Right lobe of liver (tissue), 6 donors: Measurements from ENCODE around the gene SLC5A3. TPM values are rescaled to one million over a fixed set of nuclear protein-coding genes. Genes with fewer than 3 reads are reported as not detected.

ENCODE experiments used
- ATAC-seq, 4 donors: fragments of 200-7000 bp; cut with Tn5 transposase; one replicate each; pipeline ENCODE4 v1.9.1; 2020; ENCODE audit warnings: mild to moderate bottlenecking in 4 of 4, moderate library complexity in 4 of 4
- DNase-seq, 3 donors: peaks; one replicate each; pipeline ENCODE4 v3.0.0-alpha.2; 2020
- H3K27ac ChIP-seq, 3 donors: fragments of 200-600 bp; one replicate each; pipeline ENCODE4 v1.8.0; 2022
- H3K27me3 ChIP-seq, 2 donors: fragments of 200-600 bp; one replicate each; pipeline ENCODE4 v1.8.0; 2022
- H3K36me3 ChIP-seq, 4 donors: fragments of 200-600 bp; sonication (generic) in 1 of 4; one replicate each; pipeline versions ENCODE4 v1.5.1 to v1.8.0; 2017 to 2022; ENCODE audit warnings: control low read depth in 1 of 4
- H3K4me1 ChIP-seq, 4 donors: fragments of 200-600 bp; sonication (generic) in 1 of 4; one replicate each; pipeline versions ENCODE4 v1.5.1 to v1.8.0; 2017 to 2022; ENCODE audit warnings: control low read depth in 1 of 4
- H3K4me3 ChIP-seq, 3 donors: fragments of 200-600 bp; one replicate each; pipeline ENCODE4 v1.8.0; 2022
- H3K9me3 ChIP-seq, 4 donors: fragments of 200-600 bp; sonication (generic) in 1 of 4; one replicate each; pipeline versions ENCODE4 v1.5.1 to v1.8.0; 2017 to 2022; ENCODE audit warnings: control low read depth in 1 of 4
- CTCF ChIP-seq, 4 donors: fragments of 200-600 bp in 3 of 4; fragments of 450-650 bp in 1 of 4; IDR thresholded peaks; one replicate each; pipeline versions ENCODE4 v1.5.1 to v1.8.0; 2016 to 2022; ENCODE audit warnings: antibody characterized with exemption in 4 of 4, mild to moderate bottlenecking in 2 of 4
- POLR2A ChIP-seq: fragments of 450-650 bp; IDR thresholded peaks from one replicate; pipeline ENCODE4 v1.6.1; 2017; ENCODE audit warnings: antibody characterized with exemption, mild to moderate bottlenecking
- WGBS: methylation state at CpG from one replicate; pipeline ENCODE4 v1.1.6; 2018; ENCODE audit warnings: low coverage, low lambda C conversion rate; ENCODE audit not compliant: insufficient coverage; ENCODE audit errors: missing lambda C conversion rate; 5-methylcytosine and 5-hydroxymethylcytosine counted together
- intact Hi-C, 2 donors: fragments of 100-400 bp; cut with DNase I; formaldehyde crosslinking; loops; one replicate each; pipeline versions ENCODE4 v1.11.2 to v1.14.1; 2022
- total RNA-seq, 6 experiments: library from RNA; depleted of rRNA in 2 of 6; stranded (reverse); fragments of >200 nt in 2 of 6; fragmentation: NEBNext Ultra II Directional in 3 of 6; extraction: Animal tissue kit (Norgen Biotek cat#: 25700) in 3 of 6; gene quantifications; one replicate each; pipeline versions ENCODE4 v1.1.0 to v1.2.4, GENCODE V29; 2016 to 2023
- donor health status: DM: no; HTN: yes; CAD: no.
- donor health status: DM: no; HTN: no; CAD: no.
- donor health status: DM: no; HTN: no; CAD: no.
- donor health status: DM: no; HTN: yes; CAD: no.
- donor health status: DM: no; HTN: yes; CAD: no.

SLC5A3 gene
- total RNA-seq, 6 experiments from 2014 or later, result 8.0 to 12.7 (median 10.1) TPM

DNA sequence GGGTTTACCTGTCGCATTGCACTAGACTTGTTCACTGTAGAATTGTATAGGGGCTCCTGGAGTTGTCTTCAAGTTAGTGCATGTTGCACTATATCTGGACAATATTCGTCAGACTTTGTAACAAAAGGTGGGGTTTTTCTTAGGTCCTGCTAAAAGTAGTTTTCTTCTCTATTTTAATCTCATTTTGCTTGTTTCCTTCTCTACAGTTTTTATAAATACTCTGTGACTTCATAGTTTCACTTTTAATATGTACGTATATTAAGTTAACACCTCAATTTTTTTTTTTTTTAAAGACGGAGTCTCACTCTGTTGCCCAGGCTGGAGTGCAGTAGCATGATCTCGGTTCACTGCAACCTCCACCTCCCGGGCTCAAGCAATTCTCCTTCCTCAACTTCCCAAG, 26.5 kb upstream of the SLC5A3 start:
- H3K27me3 ChIP-seq, result no peaks in the 10 kb centered on the region
- ATAC-seq, result no peak
- no peaks in the 10 kb centered on the region for H3K9me3 ChIP-seq
- no peaks in the 10 kb centered on the region for H3K36me3 ChIP-seq
- no peak overlapping the region for H3K27ac ChIP-seq
- no peaks in the 10 kb centered on the region for H3K4me1 ChIP-seq
- H3K4me3 ChIP-seq, result no peak overlapping the region
- intact Hi-C loops, result no loop called here
- no peak for DNase-seq
- TF ChIP-seq POLR2A (no peak), CTCF (IDR thresholded peaks at IDR 0.05) (no peak)
- 47% methylated on average over 6 of the region's 6 CpGs for WGBS

DNA sequence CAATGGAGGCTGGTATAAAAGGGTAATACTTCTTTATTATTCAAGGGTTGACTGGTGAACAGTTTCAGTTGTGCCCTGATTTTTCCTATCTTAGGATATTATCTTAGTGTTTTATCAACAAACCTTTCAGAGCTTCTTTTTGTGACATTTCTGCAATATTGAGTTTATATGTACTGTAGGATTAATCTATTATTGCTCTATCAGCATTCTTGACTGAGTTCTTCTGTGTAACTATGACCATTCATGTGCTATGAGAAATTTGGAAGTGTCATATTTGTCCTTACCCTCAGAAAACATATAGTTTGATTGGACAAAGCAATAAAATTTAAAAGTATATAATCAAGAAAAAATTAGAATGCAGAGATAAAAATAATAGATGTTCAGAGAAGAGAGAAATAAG, 25.5 kb upstream of the SLC5A3 start:
- ATAC-seq, result no peak
- TF ChIP-seq CTCF (IDR thresholded peaks at IDR 0.05) (no peak), POLR2A (no peak)
- H3K27me3 ChIP-seq, result no peaks in the 10 kb centered on the region
- H3K36me3 ChIP-seq, result no peaks in the 10 kb centered on the region
- H3K4me1 ChIP-seq, result no peaks in the 10 kb centered on the region
- no peaks in the 10 kb centered on the region for H3K9me3 ChIP-seq
- DNase-seq, result no peak
- intact Hi-C loops, result no loop called here
- no peak overlapping the region for H3K27ac ChIP-seq
- H3K4me3 ChIP-seq, result no peak overlapping the region

- WGBS, result 64% methylated on average over 5 of the region's 5 CpGs
- DNase-seq (no peak), ATAC-seq (no peak)
- no peaks in the 10 kb centered on the region for H3K9me3 ChIP-seq
- no peaks in the 10 kb centered on the region for H3K27me3 ChIP-seq
- H3K4me1 ChIP-seq, result no peaks in the 10 kb centered on the region
- no peak for TF ChIP-seq POLR2A
- no peak for TF ChIP-seq CTCF (IDR thresholded peaks at IDR 0.05)
- no peak overlapping the region for H3K4me3 ChIP-seq
- H3K36me3 ChIP-seq, result no peaks in the 10 kb centered on the region
- no peak overlapping the region for H3K27ac ChIP-seq
- intact Hi-C loops, result no loop called here
These were observed 21.2 kb upstream of the SLC5A3 start for GRCh38 chr21:34052171-34052570.

DNA sequence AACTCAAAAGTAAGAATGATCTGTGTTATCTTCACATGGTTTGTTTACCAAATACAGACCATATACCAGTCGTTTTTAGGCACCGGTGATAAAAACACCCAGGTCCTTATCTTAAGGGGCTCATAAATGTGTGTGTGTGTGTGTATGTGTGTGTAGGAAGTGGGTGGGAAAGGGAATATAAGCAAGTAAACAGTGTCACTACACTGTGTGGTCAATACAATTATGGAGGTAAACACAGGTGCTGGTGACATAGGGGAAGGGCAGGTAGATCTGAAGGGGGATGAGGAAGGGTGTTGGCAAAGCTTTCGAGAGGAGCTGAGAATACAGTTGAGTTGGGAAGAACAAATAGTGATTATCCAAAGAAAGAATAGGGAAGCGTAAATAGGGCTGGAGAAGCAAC, 19.1 kb upstream of the SLC5A3 start:
- no peak overlapping the region for H3K27ac ChIP-seq
- no peaks in the 10 kb centered on the region for H3K9me3 ChIP-seq
- TF ChIP-seq POLR2A, result no peak
- TF ChIP-seq CTCF (IDR thresholded peaks at IDR 0.05), result no peak
- WGBS, result 72% methylated on average over 4 of the region's 4 CpGs
- no peaks in the 10 kb centered on the region for H3K27me3 ChIP-seq
- intact Hi-C loops, result no loop called here
- no peak overlapping the region for H3K4me3 ChIP-seq
- ATAC-seq (no peak), DNase-seq (no peak)
- no peaks in the 10 kb centered on the region for H3K4me1 ChIP-seq
- no peaks in the 10 kb centered on the region for H3K36me3 ChIP-seq

DNA sequence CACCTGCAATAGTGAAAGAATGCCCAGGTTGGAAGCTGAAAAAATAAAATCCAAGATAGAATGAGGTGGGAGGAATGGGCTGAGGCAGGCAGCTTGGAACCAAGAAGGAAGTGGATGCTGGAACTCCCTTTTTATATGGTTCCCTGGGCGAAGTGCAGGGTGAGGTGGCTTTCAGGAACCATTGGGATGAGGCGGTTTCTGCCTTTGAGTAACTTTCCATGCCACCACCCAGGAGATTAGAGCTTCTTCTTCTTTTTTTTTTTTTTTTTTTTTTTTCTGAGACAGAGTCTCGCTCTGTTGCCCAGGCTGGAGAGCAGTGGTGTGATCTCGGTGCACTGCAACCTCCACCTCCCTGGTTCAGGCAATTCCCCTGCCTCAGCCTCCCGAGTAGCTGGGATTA, 17.8 kb upstream of the SLC5A3 start:
- WGBS, result 94% methylated on average over 2 of the region's 5 CpGs
- DNase-seq (no peak), ATAC-seq (no peak)
- Histone ChIP-seq H3K9me3 (no peaks in the 10 kb centered on the region), H3K27ac (no peak overlapping the region), H3K4me1 (no peaks in the 10 kb centered on the region), H3K36me3 (no peaks in the 10 kb centered on the region), H3K4me3 (no peak overlapping the region), H3K27me3 (no peaks in the 10 kb centered on the region)
- intact Hi-C loops, result no loop called here
- no peak for TF ChIP-seq CTCF (IDR thresholded peaks at IDR 0.05)
- TF ChIP-seq POLR2A, result no peak
